Neural cell (in vitro differentiated cells): ENCODE results near the gene MBD3L2B.

ENCODE experiments used
- EP300 ChIP-seq: fragments of 450-650 bp; conservative IDR thresholded peaks from 2 replicates; pipeline ENCODE4 v1.6.1; 2014; ENCODE audit warnings: antibody characterized with exemption, mild to moderate bottlenecking, moderate library complexity; ENCODE audit not compliant: poor library complexity, severe bottlenecking
- RAD21 ChIP-seq: fragments of 450-650 bp; conservative IDR thresholded peaks from 2 replicates; pipeline ENCODE4 v1.6.1; 2014; ENCODE audit warnings: antibody characterized with exemption, mild to moderate bottlenecking, moderate library complexity
- TF ChIP-seq, protein P1 (sequence below): fragments of 450-650 bp; IDR thresholded peaks from 2 replicates; pipeline ENCODE4 v1.5.1; 2014; ENCODE audit warnings: antibody characterized with exemption, mild to moderate bottlenecking, moderate library complexity; ENCODE audit not compliant: poor library complexity, severe bottlenecking

DNA sequence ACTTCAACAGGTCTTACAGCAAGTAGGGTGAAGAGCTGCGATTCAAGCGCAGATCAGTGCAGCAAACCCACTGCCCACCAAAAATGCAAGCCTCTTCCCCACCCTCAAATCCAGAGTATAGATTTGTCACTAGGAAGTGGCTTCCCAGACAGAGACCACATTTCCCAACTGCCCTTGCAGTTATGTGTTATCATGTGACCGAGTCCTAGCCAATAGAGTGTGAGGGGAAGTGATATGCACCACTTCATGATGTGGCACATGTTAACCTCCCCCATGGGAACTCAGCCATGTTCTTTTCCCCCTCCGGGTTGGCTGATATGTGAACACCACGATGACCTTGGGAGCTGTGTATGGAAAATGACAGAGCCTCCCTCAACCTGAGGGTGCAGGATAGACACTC, 50.8 kb downstream of the MBD3L2B start:
- TF ChIP-seq, protein P1, sequence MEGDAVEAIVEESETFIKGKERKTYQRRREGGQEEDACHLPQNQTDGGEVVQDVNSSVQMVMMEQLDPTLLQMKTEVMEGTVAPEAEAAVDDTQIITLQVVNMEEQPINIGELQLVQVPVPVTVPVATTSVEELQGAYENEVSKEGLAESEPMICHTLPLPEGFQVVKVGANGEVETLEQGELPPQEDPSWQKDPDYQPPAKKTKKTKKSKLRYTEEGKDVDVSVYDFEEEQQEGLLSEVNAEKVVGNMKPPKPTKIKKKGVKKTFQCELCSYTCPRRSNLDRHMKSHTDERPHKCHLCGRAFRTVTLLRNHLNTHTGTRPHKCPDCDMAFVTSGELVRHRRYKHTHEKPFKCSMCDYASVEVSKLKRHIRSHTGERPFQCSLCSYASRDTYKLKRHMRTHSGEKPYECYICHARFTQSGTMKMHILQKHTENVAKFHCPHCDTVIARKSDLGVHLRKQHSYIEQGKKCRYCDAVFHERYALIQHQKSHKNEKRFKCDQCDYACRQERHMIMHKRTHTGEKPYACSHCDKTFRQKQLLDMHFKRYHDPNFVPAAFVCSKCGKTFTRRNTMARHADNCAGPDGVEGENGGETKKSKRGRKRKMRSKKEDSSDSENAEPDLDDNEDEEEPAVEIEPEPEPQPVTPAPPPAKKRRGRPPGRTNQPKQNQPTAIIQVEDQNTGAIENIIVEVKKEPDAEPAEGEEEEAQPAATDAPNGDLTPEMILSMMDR: no peak
- no peak for TF ChIP-seq EP300
- no peak for TF ChIP-seq RAD21
